ENCODE results near the gene F3.
"Not testable (repeated sequence)": the region's sequence is repeated elsewhere in the genome, so short reads cannot be mapped to it uniquely, and the experiment has no call there.

Gene F3

DNA sequence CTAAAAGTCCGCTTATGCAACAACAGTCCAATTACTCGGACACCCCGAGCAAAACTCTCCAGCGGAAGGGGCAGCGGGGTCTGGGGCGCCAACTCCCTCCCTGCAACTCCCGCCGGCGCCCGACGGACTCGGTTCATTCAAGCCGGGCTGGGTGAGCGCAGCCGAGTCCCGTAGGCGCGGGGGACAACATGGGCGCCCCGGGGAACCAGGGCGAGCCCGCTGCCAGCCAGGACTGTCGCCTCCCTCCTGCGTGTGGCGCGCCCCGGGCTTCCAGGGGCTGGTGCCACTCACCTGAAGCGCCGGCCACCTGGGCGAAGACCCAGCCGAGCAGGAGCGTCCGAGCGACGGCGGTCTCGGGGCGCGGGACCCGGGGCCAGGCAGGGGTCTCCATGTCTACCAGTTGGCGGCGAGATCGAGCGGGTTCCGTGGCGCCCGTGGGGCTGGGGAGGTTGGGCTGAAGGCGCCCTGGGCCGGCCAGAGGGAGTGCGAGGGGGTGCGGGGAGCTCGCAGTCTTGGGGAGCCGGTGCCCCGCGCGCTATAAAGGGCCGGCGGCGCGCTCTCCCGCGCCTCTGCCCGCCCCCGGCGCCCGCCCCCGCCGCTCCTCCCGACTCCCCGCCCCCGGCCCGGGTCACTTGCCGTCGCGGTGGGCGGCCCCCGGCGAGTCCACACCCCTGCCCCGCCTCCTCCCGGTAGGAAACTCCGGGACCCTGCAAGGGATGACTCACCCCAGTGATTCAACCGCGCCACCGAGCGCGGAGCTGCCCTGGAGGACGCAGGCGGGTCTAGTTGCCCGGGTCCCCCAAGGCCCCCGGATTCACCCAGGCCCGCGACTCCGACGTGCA lies at the start of gene F3:
TSS of gene F3 (minus strand) at position 514 of the 842 bp plus-strand sequence. CDS start at position 391, 123 bp downstream.
- peak; percentile 75 for DNase-seq

DNA sequence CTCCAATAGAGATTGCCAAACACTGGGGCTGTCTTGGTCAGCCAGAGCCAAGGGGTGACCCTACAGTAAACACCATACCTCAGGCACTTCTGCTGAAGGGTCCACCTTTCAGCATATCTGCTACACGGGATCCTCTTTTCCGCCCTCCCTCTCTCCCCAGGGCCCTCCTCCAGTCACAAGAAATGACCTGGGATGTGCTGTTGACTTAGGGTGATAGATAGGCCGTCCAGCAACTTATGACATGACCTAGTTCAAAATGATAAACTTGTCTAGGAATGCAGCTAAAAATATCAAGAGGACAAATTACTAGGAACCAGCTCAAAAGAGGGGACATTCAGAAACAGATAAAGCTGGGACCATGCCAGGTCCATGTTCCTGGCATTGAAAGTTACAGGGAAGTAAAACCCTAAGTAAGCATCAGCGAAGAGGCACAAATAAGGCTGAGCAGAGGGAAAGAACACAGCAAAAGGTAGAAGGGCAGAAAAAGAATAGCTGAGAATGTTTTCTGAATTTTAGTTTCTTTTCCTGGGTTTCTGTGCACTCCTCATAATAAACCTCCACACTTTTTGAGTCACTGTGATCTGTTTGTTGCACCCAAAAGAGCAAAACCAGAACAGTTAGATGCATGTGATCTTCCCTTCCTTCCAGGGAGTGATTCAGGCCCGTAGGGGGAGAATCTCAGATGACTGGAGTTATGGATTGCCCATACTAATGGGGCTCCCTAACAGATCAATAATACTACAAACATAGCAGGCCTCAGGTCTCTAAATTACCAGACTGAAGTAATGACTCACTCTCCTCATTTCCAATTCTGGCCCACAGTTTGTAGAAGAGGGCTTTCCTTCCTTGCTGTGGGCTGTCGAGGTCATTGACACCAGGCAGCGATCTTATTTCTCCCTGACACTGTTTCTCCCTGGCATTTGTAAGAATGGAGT lies 48.9 kb upstream of the F3 start:
- no peak for DNase-seq

DNA sequence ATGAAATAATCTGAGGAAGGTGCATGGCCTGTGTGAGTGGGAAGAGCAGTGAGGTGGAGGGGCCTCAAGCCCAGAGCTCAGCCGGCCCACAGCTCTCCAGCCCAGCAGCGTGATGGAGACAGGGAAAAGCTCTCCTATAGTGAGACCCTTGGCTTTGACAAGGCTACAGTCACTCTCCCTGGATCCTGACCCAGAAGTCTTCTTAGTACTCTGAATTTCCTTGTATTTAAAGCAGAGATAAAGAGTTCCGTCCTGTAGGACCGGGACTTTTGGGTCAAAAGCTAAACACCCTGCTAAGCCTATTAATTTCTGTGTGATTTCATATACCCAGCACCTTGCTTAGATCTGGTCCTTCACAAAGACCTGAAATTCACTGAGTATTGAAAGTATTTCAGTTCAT lies 48.2 kb upstream of the F3 start:
- no peak for DNase-seq

- DNase-seq: no peak
These were observed 41.0 kb upstream of the F3 start for GRCh38 chr1:94582565-94582964.

GRCh38 chr1:94580367-94581115 lies 39.0 kb upstream of the F3 start:
- DNase-seq: no peak

DNA sequence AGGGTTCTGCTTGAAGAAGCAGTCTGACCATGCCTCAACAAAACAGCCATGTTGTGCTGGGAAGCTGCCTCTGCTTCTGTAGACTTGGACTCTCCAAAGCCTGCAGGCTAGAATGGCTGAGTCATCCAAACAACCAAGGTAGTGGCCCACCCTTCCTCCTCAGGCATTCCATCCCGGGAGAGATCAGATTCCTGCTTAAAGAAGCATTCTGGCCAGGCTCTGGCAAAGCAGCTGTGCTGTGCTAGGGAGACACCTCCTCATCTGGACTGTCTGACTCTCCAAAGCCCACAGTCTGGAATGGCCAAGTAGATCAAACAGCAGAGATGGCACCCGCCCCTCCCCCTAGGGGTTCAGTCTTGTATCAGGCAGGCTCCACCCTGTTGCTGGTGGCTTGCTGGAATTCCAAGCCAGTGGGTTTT lies 38.3 kb upstream of the F3 start:
- DNase-seq: no peak

- no peak for DNase-seq
These were observed 37.3 kb upstream of the F3 start for GRCh38 chr1:94578856-94579255.

GRCh38 chr1:94573917-94574316 lies 32.4 kb upstream of the F3 start:
- DNase-seq: not testable (repeated sequence)

DNA sequence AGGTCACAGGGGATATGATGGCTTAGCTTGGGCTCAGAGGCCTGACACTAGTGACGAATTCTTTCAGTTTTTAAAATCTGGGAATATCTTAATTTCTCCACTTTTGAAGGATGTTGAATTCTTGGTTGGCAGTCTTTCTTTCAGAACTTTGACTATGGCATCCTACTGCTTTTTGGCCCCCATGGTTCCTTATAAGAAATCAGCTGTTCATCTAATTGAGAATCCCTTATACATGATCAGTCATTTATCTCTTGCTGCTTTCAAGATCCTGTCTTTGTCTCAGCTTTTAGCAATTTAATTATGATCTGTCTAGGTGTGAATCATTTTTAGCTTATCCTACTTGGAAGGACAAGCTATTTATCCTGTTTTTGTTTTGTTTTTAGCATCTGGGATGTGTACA lies 31.2 kb upstream of the F3 start:
- no peak for DNase-seq

GRCh38 chr1:94570965-94571364 lies 29.4 kb upstream of the F3 start:
- DNase-seq: not testable (repeated sequence)

GRCh38 chr1:94568806-94569205 lies 27.2 kb upstream of the F3 start:
- not testable (repeated sequence) for DNase-seq

- DNase-seq: not testable (repeated sequence)
These were observed 26.5 kb upstream of the F3 start for GRCh38 chr1:94567975-94568607.

DNA sequence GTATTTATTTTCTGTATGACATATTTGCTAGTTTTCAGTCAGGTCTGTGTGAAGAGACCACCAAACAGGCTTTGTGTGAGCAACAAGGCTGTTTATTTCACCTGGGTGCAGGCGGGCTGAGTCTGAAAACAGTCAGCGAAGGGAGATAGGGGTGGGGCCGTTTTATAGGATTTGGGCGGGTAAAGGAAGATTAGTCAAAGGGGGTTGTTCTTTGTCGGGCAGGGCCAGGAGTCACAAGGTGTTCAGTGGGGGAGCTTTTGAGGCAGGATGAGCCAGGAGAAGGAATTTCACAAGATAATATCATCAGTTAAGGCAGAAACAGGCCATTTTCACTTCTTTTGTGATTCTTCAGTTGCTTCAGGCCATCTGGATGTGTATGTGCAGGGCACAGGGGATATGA lies 24.9 kb upstream of the F3 start:
- DNase-seq: not testable (repeated sequence)

GRCh38 chr1:94565901-94566300 lies 24.3 kb upstream of the F3 start:
- no peak for DNase-seq

DNA sequence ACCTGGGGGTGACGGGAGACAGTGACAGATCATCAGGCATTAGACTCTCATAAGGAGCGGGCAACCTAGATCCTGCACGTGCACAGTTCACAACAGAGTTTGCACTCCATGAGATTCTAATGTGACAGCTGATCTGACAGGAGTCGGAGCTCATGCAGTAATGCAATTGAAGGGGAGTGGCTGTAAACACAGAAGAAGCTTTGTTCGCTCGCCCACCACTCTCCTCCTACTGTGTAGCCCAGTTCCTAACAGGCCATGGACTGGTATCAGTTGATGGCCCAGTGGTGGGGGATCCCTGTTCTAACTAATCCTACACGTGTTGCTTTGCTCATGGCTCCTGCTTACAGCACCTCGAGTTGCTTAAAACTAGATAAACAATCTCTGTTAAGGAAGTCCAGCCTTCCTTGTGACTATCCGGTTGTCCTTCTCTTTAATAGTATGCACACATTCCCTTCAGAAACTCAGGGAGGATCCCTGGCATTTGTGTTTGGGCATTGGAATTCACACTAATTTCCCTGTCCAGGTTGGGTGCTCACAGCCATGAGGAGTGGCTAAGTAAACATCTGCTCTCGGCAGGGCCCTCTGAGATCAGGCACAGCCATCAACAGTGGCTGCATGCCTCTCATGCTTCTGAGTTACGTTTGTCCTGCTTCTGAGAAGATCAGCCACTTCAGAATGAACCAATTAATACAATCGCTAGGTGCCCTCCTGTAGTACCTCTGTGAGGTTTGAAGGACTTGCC lies 21.1 kb upstream of the F3 start:
- DNase-seq: no peak

GRCh38 chr1:94560333-94560732 lies 18.8 kb upstream of the F3 start:
- no peak for DNase-seq

- DNase-seq: no peak
These were observed 18.4 kb upstream of the F3 start for GRCh38 chr1:94559921-94560320.

- no peak for DNase-seq
These were observed 13.5 kb upstream of the F3 start for GRCh38 chr1:94555091-94555490.

DNA sequence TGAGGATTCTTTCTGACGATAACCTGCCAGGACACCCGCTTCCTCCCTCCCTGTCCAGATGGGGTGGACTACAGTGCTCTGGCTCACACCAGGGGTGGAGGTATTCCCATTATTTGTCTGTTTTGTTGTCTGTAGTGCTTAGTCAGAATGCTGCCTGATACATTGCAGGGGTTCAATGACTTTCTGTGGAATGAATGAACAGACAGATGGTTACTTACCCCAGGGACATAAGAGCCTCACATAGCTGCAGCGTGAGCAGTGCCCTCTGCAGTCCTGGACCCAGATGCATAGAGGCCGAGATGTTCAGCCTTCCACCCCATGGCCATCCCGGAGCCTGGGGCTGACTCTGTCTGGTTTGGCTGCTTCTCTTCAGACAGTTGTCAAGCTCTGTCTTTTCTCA lies 13.0 kb upstream of the F3 start:
- no peak for DNase-seq

- DNase-seq: no peak
These were observed 12.4 kb upstream of the F3 start for GRCh38 chr1:94553931-94554330.

DNA sequence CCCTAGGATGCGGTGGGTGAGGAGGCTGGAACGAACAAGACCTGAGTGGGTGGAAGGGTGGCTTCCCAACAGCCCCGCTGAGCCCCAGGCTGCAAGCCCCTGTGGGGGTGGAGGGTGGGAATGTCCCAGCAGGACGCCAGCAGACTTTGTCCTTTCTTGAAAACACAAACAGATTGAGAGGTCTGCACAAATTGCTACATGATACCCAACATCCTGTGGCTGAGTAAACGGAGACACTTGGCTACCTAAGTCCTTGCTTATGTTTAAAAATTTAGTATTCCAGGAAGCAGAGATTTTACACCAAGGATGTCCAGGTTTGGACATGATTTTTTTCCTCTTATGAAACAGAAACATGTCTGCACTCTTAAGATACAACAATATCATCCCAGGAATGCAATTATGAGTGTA lies 11.8 kb upstream of the F3 start:
- no peak for DNase-seq

DNA sequence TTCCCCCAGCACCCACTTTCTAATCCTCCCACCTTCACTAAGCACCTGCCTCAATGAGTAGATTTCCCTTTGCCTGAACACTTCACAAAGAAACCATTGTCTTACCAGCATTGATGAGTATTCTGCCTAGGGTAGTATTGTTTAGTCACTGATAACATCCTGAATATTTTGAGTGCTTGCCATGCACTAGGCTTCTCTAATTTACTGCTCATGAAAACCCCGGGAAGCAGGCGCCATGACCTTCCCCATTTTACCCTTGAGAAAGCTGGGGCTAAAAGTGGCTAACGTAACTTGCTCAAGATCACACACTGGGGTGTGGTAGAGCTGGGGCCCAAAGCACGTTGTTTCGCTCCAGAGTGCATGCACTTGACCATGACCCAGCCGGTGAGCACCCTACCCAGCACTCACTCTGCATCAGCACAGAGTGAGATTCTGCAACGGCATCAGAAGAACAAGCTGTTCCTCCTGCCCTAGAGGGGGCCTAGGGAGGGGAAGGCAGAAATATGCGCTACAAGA lies 10.6 kb upstream of the F3 start:
- DNase-seq: no peak

Measured in activated CD8-positive, alpha-beta memory T cell treated with anti-CD3 and anti-CD28 coated beads, Interleukin-2, amount 50 U/mL, for 4 hours (primary cell).